NCI-H446 (cell line): ENCODE data around the gene AJUBA.
A peak's percentile ranks its signal among the peaks of the same experiment; 100 is the strongest.
"Not testable (repeated sequence)": the region's sequence is repeated elsewhere in the genome, so short reads cannot be mapped to it uniquely, and the experiment has no call there.

Experiments
- DNase-seq, 2 experiments: peaks; one replicate each; lab custom pipeline; 2025; lab: John Stamatoyannopoulos, UW

Gene AJUBA

DNA sequence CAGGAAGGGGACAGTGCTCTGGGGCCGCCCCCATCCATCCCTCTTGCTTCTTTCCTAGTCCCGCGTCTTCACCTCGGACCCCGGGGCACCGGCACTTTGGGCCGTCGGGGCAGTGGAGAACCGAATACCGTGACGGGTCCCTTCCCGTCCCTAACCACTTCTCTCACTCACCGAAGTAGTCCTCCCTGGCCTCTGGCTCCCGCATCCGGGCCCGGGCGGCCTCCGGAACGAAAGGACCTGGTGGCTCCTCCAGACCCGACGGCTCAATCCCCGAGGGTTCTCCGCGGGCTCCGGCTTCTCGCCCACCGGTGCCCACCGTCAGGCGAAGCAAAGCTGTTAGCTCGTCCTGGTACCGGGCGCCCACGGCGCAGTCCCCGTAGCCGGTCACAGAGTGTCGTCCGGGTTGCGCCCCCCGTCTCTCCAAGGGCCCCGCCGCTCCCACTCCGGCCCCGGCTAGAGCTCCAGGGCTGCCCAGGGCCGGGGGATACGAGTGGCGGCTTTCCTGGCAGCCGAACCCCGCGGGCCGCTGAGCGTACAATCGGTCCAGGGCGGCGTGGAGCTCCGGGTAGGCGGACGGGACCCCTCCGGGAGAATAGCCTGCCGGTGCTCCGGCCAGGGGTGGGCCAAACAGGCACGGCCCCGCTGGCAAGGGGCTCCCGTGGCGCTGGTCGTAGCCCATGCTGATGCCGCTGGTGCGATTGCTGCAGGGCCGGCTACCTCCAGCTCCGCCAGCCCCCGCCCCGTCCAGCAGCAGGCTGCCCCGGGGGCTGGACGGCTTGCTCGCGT lies 1.1 kb downstream of the AJUBA start:
- DNase-seq, result no peak

DNA sequence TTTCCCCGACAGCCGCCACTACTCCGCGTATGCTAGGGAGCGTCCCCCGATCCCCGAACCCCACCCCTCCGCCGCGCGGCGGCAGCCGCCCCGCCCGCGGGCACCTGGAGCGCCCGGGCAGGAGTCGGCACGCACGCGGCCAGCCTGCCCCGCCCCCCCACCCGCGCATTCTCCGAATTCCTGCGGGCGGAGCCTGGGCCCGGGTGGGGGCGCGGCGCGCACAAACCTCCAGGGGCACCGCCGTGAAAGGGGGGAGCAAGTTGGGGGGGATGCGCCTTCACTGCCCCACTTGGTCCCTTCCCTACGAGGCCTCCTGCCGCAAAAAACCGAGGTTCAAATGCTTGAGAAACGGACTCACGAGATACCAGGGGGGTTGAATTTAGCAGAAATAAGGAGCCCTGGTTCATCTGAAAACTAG lies 1.7 kb downstream of the AJUBA start:
- no peak for DNase-seq

DNA sequence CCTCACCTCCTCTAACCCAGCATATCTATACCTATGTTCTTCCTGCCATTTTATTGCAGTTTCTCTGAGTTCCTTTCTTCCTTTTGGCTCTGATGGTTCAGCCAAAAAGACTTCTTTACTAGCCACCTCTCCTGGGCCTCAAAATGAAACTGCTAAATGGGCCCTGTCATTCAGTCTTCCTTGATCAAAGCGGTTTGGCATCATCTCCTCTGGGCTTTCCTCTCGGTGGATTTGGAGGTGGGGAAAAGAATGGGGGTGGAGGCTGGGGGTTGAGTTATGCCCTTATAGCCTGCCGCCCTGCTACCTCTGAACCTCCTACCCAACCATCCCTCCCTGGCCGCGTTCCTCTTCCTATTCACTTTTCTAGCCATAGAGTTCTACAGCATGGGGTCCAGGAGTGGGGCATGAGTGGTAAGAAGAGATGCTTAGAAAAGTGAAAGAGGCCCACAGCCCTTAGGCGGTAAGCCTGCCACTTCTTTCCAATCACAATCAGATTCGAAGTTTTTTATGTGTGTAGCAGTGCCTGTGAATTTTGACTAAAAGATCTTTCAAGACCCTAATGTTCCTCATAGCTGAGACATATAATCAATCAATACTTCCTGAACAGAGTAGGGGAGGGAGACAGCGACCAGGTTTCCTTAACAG lies 2.5 kb downstream of the AJUBA start:
- no peak for DNase-seq

DNA sequence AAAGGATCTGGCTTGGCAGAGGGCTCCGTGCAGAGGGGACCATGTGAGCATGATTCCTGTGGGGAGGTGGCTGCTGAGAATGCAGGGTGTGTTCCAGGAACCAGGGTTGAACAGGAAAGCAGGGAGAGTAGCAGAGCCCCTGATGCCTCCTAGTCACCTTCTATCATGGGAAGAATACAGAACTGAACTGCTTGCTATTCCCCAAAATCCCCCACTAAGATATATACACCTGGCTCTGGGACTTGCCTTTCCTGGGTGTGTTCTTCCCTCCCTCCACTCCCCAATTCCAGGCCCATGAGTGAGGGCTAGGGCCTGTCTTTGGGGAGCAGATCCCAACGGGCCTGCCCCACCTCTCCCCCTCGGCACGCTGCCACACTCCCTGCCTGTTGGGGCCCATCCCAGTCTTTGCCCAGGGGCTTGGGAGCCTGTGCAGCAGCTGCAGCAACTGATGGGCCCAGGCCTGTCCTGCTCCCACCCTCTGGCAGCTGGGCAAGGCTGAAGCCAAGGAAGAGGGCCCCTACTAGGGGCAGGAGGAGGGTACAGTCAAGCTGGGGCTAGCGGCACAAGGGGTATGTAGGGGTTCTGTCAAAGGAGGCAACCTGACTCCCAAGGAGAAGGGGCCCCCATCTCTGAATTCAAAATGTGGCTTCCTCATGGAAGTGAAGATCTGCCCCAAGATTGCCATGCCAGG lies 3.2 kb downstream of the AJUBA start:
- peak in 1 of 2 experiments; percentile 23 for DNase-seq

- DNase-seq, result no peak
Observed at GRCh38 chr14:22978487-22978837, 3.9 kb downstream of the AJUBA start.

- peak in 1 of 2 experiments; percentile 58 for DNase-seq
Observed at GRCh38 chr14:22977684-22978486, 4.5 kb downstream of the AJUBA start.

GRCh38 chr14:22977434-22977683 lies 5.0 kb downstream of the AJUBA start:
- DNase-seq, result no peak

GRCh38 chr14:22976620-22977433 lies 5.5 kb downstream of the AJUBA start:
- DNase-seq, result peak in 1 of 2 experiments; percentile 43

DNA sequence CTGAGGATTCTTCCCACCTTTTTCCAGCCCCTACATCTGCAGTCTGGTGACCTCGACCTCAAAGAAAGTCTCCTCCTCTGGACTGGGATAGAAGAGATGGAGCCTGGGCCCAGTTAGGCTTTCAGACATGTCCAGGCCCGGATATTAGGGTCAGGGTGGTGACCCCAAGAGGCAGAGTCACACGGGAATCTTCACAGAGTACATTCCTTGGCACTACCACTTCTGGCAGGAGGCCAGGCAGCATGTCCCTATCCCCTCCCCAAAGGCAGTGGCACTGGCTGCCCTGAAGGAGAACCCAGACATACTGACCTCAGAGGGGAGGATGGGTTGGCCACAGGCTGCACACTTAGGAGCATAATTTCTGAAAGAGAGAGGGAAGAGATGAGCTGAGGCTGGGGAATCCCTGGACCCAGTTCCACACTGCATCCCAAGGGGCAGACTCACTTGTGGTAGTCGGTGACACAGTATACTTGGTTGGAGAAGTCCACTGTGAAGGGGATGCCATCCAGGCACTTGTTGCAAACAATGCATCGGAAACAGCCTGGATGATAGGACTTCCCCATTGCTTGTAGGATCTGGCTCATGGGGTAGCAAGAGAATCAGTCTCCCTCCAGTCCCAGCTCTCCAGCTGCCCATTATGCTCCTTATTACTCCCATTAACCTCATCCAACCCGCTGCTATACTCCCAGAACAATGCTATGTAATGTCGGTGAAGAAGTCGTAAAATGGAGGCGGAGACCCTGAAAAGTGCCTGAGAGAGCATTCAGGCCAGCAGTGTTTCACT lies 7.6 kb downstream of the AJUBA start:
- no peak for DNase-seq

- DNase-seq, result peak; percentile 34 to 74
Observed at GRCh38 chr14:22973217-22974032, 8.9 kb downstream of the AJUBA start.

DNA sequence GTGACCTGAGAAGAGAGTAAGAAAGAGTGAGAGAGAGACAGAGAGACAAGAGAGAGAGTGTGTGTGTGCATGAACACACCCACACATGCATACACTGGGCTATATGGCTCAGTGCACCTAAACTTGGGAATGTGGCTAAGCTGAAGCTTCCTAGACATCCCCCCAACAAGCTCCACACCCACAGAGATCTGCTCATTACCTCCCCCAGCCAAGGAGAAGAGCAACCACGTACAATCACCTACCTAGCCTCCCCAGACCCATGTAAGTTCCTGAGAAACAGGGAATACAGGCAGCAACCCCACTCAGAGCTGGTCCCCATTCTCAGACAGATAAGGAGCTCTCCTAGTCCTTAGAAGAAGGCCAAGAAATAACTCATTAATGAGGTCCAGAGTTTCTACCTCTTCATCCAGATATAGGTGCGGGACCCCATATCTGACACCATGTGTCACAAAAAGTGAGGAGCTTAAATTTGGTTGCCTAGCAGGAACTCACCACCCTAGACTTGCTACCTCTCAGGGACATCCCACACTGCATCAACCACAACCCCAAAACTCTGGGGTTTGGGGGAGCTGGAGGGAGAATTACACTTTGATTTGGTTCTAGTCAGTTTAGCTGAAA lies 9.9 kb downstream of the AJUBA start:
- no peak for DNase-seq

DNA sequence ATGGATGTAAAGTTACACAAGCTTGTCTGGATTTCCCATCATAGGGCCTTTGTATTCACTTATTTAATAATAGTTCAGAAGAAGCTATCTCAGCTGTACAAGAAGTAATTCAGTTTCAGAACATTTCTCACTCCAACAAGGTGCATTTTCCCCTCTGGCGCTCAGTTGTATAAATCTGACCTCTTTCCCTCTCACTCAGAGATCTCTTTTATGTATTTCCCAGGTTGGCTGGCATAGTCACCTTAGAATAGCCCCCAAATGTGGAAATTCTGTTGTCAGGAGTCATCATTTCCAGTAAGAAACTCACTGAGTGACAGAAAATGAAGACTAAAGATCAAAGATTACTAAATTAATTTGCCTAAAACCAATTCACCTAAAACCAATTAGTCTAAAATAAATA lies 11.2 kb downstream of the AJUBA start:
- DNase-seq, result no peak

DNA sequence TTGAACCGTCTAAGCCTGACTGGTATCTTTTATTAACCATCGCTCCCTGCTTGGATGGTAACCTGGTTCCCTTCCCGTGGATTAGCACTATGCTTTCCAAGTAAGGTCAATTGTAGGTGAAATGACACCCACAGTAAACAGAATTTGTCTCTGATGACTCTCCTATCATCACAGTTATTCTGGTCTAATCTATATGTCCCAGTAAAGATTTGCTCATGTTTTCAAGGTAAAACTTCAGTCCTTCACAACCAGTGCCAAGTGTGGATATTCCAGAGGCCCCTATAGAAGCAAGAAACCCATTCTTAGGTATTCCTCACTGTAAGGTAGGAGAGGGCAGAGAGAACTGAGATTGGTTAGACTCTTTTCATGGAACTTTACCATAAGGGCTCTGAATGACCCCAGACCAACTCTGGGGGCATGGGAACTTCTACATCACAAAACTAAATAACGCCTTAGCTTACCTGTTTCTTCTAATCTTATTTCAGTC lies 15.5 kb downstream of the AJUBA start:
- no peak for DNase-seq

- DNase-seq, result not testable (repeated sequence)
Observed at GRCh38 chr14:22965916-22966782, 16.2 kb downstream of the AJUBA start.

- DNase-seq, result no peak
Observed at GRCh38 chr14:22962061-22962676, 20.2 kb downstream of the AJUBA start.

DNA sequence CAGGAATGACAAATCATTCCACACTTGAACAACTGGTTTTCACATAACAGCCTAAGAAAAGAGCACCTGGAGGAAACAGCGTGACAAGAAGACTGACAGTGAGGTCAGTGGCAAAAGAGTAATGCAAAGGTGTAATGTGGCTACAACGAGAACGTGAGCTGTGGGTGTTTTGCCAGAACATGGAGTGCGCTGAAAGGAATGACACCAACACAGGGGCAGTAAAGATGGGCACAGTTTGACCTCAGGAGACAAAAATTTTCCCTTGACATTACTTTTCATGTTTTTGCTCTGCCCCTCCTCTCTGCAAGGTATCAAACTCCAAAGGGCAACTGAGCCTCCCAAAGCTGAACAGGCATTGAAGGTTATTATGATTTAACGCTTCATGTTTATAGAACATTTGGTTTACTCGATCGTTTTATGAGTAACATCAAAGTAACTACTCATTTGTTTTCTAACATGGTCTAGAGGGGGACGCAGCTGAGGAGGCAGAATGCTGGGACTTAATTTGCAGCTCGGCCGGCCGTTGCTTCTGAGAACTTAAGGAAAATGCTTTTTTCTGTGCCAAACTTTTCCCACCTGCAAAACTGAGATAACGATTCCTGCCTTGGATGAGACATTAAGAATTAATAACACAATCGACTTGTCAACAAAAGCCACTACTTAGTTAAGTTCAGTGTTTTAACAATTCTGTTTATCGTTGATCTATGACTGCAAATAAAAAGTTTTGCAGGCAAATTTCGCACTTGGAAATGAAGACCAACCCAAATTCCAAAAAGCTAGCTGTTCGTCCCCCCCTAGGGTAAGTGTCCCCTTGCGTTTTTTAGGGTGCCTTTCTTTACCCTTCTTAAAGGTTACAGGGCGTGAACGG lies 26.4 kb downstream of the AJUBA start:
- no peak for DNase-seq

- no peak for DNase-seq
Observed at GRCh38 chr14:22952418-22952817, 29.9 kb downstream of the AJUBA start.
